ENCODE data around the gene ARHGEF38. TPM values are rescaled to one million over a fixed set of nuclear protein-coding genes. Genes with fewer than 3 reads are reported as not detected.

ARHGEF38 gene
- polyA plus RNA-seq, 3 donors, result not detected

DNA sequence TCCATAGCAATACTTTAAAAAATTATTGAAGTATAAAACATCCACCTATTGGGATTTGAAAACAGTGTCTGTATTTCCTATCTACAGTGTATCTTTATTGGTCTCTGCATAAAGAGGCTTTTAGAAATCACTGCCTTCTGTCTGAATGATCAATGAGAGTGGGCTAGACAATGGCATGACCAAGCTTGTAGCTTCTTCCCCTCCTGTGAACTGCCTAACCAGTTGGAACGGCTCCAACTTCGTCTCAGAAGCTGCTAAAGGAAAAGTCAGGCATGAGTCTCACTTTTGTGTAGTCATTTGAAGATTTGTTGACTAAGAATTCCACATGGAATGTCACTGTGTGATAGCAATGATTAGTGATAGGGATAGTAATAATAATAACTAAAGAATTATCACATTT, 91.8 kb downstream of the ARHGEF38 start:
- Histone ChIP-seq H3K4me3 (replicated peaks in 1 of 3; ENCODE audit: low read depth in 2 of 3, low read length in 3 of 3) (no peak overlapping the region), H3K27ac (ENCODE audit: low read depth in 1 of 2, low read length in 2 of 2) (no peak overlapping the region), H2AFZ (ENCODE audit: insufficient read depth, low read depth, low read length, poor library complexity, severe bottlenecking) (no peak overlapping the region), H3K9me3 (replicated peaks in 1 of 2; ENCODE audit: control insufficient read depth in 1 of 2, insufficient read depth in 1 of 2, low read length in 2 of 2) (no peaks in the 10 kb centered on the region), H3K36me3 (replicated peaks in 1 of 2; ENCODE audit: control insufficient read depth in 1 of 2, insufficient read depth in 2 of 2, low read length in 2 of 2) (no peaks in the 10 kb centered on the region), H3K4me1 (ENCODE audit: control insufficient read depth in 1 of 2, insufficient read depth in 2 of 2, low read length in 2 of 2) (no peaks in the 10 kb centered on the region), H3K27me3 (ENCODE audit: control insufficient read depth in 2 of 2, insufficient read depth in 2 of 2, low read length in 2 of 2) (no peaks in the 10 kb centered on the region), H3K9ac (ENCODE audit: insufficient read depth, low read length, poor library complexity, severe bottlenecking) (no peak overlapping the region), H4K20me1 (ENCODE audit: insufficient read depth, low read length) (no peaks in the 10 kb centered on the region), H3K4me2 (replicated peaks; ENCODE audit: extremely low read depth, low read length, poor library complexity, severe bottlenecking) (no peak overlapping the region), H3K79me2 (ENCODE audit: insufficient read depth, low read length) (no peaks in the 10 kb centered on the region)
- no peaks in the 10 kb centered on the region for H3K9me3 Mint-ChIP-seq
- H3K4me1 Mint-ChIP-seq, result no peaks in the 10 kb centered on the region
- no peak overlapping the region for H3K27ac Mint-ChIP-seq
- intact Hi-C loops (cut with micrococcal nuclease), result no loop called here
- peaks cover 1 to 6% (median 2%) of the 10 kb centered on the region in 3 donors for H3K27me3 Mint-ChIP-seq (ENCODE audit: low read depth in 3 of 3)
- WGBS (ENCODE audit: insufficient coverage), result no CpG with 5 or more reads among the region's 2 CpGs
- TF ChIP-seq, protein P1, sequence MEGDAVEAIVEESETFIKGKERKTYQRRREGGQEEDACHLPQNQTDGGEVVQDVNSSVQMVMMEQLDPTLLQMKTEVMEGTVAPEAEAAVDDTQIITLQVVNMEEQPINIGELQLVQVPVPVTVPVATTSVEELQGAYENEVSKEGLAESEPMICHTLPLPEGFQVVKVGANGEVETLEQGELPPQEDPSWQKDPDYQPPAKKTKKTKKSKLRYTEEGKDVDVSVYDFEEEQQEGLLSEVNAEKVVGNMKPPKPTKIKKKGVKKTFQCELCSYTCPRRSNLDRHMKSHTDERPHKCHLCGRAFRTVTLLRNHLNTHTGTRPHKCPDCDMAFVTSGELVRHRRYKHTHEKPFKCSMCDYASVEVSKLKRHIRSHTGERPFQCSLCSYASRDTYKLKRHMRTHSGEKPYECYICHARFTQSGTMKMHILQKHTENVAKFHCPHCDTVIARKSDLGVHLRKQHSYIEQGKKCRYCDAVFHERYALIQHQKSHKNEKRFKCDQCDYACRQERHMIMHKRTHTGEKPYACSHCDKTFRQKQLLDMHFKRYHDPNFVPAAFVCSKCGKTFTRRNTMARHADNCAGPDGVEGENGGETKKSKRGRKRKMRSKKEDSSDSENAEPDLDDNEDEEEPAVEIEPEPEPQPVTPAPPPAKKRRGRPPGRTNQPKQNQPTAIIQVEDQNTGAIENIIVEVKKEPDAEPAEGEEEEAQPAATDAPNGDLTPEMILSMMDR (IDR thresholded peaks at IDR 0.05), result no peak
- DNase-seq, result no peak
- H3K36me3 Mint-ChIP-seq, result no peaks in the 10 kb centered on the region
- H3K4me3 Mint-ChIP-seq, result no peak overlapping the region

DNA sequence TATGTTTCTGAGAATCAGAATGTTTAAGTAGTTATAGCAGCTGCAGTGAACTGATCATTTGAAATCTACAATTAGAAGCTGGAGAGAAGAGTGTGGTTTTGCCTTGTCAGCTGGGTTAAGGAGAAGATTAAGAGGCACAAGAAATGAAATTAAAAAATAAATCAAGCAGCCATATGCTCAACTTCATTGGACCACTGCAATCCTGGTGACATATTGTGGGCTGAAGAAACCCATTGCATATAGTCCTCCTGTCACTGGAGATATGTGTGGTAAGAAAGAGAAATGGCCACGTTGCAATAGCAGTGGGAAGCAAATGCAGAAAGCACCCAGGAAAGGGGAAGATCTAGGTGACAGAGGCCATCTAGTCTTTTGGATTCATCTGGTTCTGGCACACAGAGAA, 93.0 kb downstream of the ARHGEF38 start:
- TF ChIP-seq, protein P1 (IDR thresholded peaks at IDR 0.05), result no peak
- H3K27me3 Mint-ChIP-seq (ENCODE audit: low read depth in 3 of 3), result peaks cover 1 to 6% (median 2%) of the 10 kb centered on the region in 3 donors
- Histone ChIP-seq H3K27ac (ENCODE audit: low read depth in 1 of 2, low read length in 2 of 2) (no peak overlapping the region), H3K4me3 (replicated peaks in 1 of 3; ENCODE audit: low read depth in 2 of 3, low read length in 3 of 3) (no peak overlapping the region), H3K27me3 (ENCODE audit: control insufficient read depth in 2 of 2, insufficient read depth in 2 of 2, low read length in 2 of 2) (no peaks in the 10 kb centered on the region), H3K9ac (ENCODE audit: insufficient read depth, low read length, poor library complexity, severe bottlenecking) (no peak overlapping the region), H3K9me3 (replicated peaks in 1 of 2; ENCODE audit: control insufficient read depth in 1 of 2, insufficient read depth in 1 of 2, low read length in 2 of 2) (no peaks in the 10 kb centered on the region), H3K36me3 (replicated peaks in 1 of 2; ENCODE audit: control insufficient read depth in 1 of 2, insufficient read depth in 2 of 2, low read length in 2 of 2) (no peaks in the 10 kb centered on the region), H2AFZ (ENCODE audit: insufficient read depth, low read depth, low read length, poor library complexity, severe bottlenecking) (no peak overlapping the region), H4K20me1 (ENCODE audit: insufficient read depth, low read length) (no peaks in the 10 kb centered on the region), H3K4me2 (replicated peaks; ENCODE audit: extremely low read depth, low read length, poor library complexity, severe bottlenecking) (no peak overlapping the region), H3K79me2 (ENCODE audit: insufficient read depth, low read length) (no peaks in the 10 kb centered on the region), H3K4me1 (ENCODE audit: control insufficient read depth in 1 of 2, insufficient read depth in 2 of 2, low read length in 2 of 2) (no peaks in the 10 kb centered on the region)
- no peaks in the 10 kb centered on the region for H3K36me3 Mint-ChIP-seq
- H3K4me3 Mint-ChIP-seq, result no peak overlapping the region
- no peak overlapping the region for H3K27ac Mint-ChIP-seq
- WGBS (ENCODE audit: insufficient coverage), result 43% methylated on average over 1 of the region's 1 CpG
- intact Hi-C loops (cut with micrococcal nuclease), result no loop called here
- H3K4me1 Mint-ChIP-seq, result no peaks in the 10 kb centered on the region
- no peak for DNase-seq
- no peaks in the 10 kb centered on the region for H3K9me3 Mint-ChIP-seq

Measured in CD14-positive monocyte (primary cell).